B cell (primary cell): ENCODE data around the gene WDR47. TPM values are rescaled to one million over a fixed set of nuclear protein-coding genes. Genes with fewer than 3 reads are reported as not detected.

Source experiments
- ATAC-seq: fragments of 200-7000 bp; cut with Tn5 transposase; one replicate; pipeline ENCODE4 v1.10.0; 2021; ENCODE audit warnings: low read depth, mild to moderate bottlenecking, moderate number of reproducible peaks, moderate library complexity
- CTCF ChIA-PET: fragments of 350-600 bp; sonication (Branson Sonifier 250); formaldehyde crosslinking; loops from one replicate; lab custom pipeline; 2021; ENCODE audit warnings: antibody characterized with exemption, inconsistent platforms; lab: Charles Lee
- POLR2A ChIA-PET: fragments of 350-600 bp; sonication (Branson Sonifier 250); formaldehyde crosslinking; loops from one replicate; lab custom pipeline; 2021; ENCODE audit warnings: antibody characterized with exemption; lab: Charles Lee
- DNase-seq: peaks from one replicate; pipeline ENCODE4 v3.0.0; 2013
- H2AFZ ChIP-seq: 2 replicates; pipeline ENCODE4 v1.6.1; 2012; ENCODE audit warnings: mild to moderate bottlenecking, low read depth, low read length; ENCODE audit not compliant: insufficient read depth, poor library complexity, severe bottlenecking
- H3K27ac ChIP-seq, 2 donors: 1 replicate in 1 of 2; 2 replicates in 1 of 2; pipeline ENCODE4 v1.5.1; 2012 to 2013; ENCODE audit warnings: low read length in 2 of 2, mild to moderate bottlenecking in 2 of 2, moderate library complexity in 1 of 2
- H3K27me3 ChIP-seq, 4 experiments: fragments of 200-600 bp in 1 of 4; sonication (generic) in 1 of 4; replicated peaks in 1 of 4; 1 replicate in 2 of 4; 2 replicates in 2 of 4; pipeline versions ENCODE4 v1.6.1 to v1.7.0; 2013 to 2016; ENCODE audit warnings: low read length in 3 of 4, mild to moderate bottlenecking in 2 of 4, mixed read lengths in 1 of 4, moderate library complexity in 1 of 4; ENCODE audit not compliant: insufficient read depth in 4 of 4, control insufficient read depth in 3 of 4; ENCODE audit errors: control extremely low read depth in 1 of 4
- H3K36me3 ChIP-seq, 2 experiments: replicated peaks in 1 of 2; 1 replicate in 1 of 2; 2 replicates in 1 of 2; pipeline versions ENCODE4 v1.6.1 to v1.7.1; 2013; ENCODE audit warnings: low read length in 1 of 2; ENCODE audit not compliant: insufficient read depth in 2 of 2, control insufficient read depth in 1 of 2; ENCODE audit errors: control extremely low read depth in 1 of 2, extremely low read depth in 1 of 2
- H3K4me1 ChIP-seq, 2 donors: fragments of 200-600 bp in 1 of 2; sonication (generic) in 1 of 2; 1 replicate in 1 of 2; 2 replicates in 1 of 2; pipeline versions ENCODE4 v1.5.1 to v1.6.1; 2013 to 2017; ENCODE audit warnings: low read length in 2 of 2; ENCODE audit not compliant: control insufficient read depth in 2 of 2, insufficient read depth in 2 of 2
- H3K4me2 ChIP-seq: replicated peaks from 2 replicates; pipeline ENCODE3; 2012; ENCODE audit warnings: mild to moderate bottlenecking, low read depth, low read length; ENCODE audit not compliant: poor library complexity, severe bottlenecking
- H3K4me3 ChIP-seq, 5 experiments: fragments of 200-600 bp in 1 of 5; sonication (generic) in 1 of 5; 1 replicate in 3 of 5; 2 replicates in 2 of 5; pipeline versions ENCODE4 v1.5.1 to v1.7.0; 2011 to 2016; ENCODE audit warnings: low read length in 4 of 5, mild to moderate bottlenecking in 4 of 5, low read depth in 2 of 5, control low read depth in 1 of 5, moderate library complexity in 1 of 5; ENCODE audit not compliant: insufficient read depth in 1 of 5; ENCODE audit errors: control extremely low read depth in 1 of 5, extremely low read depth in 1 of 5
- H3K79me2 ChIP-seq: fragments of 200-600 bp; sonication (generic); one replicate; pipeline ENCODE4 v1.6.0; 2016; ENCODE audit warnings: low read length; ENCODE audit not compliant: control insufficient read depth, insufficient read depth
- H3K9ac ChIP-seq: fragments of 200-600 bp; sonication (generic); 2 replicates; pipeline ENCODE4 v1.6.1; 2017; ENCODE audit warnings: mild to moderate bottlenecking, low read length, moderate library complexity
- H3K9me3 ChIP-seq, 3 donors: one replicate each; pipeline versions ENCODE4 v1.6.1 to v1.7.1; 2013; ENCODE audit warnings: low read length in 2 of 3; ENCODE audit not compliant: control insufficient read depth in 2 of 3, insufficient read depth in 1 of 3; ENCODE audit errors: control extremely low read depth in 1 of 3
- H4K20me1 ChIP-seq: 2 replicates; pipeline ENCODE4 v1.6.0; 2012; ENCODE audit warnings: mild to moderate bottlenecking, low read length; ENCODE audit not compliant: insufficient read depth, control insufficient read depth, poor library complexity, severe bottlenecking
- H3K27ac Mint-ChIP-seq: one replicate; pipeline ENCODE4 v1.8.0; 2021; ENCODE audit warnings: mixed read lengths
- H3K27me3 Mint-ChIP-seq: one replicate; pipeline ENCODE4 v1.8.0; 2021; ENCODE audit warnings: mixed read lengths
- H3K4me1 Mint-ChIP-seq: one replicate; pipeline ENCODE4 v1.8.0; 2021; ENCODE audit warnings: mixed read lengths
- H3K4me3 Mint-ChIP-seq: one replicate; pipeline ENCODE4 v1.8.0; 2021; ENCODE audit warnings: mixed read lengths
- H3K9me3 Mint-ChIP-seq: one replicate; pipeline ENCODE4 v1.8.0; 2022; ENCODE audit warnings: mixed read lengths; ENCODE audit not compliant: insufficient read depth
- EZH2 ChIP-seq: IDR thresholded peaks from 2 replicates; pipeline ENCODE4 v1.6.1; 2012; ENCODE audit warnings: borderline replicate concordance, low read depth, mild to moderate bottlenecking, moderate library complexity, low read length; ENCODE audit not compliant: insufficient read depth, poor library complexity, severe bottlenecking
- WGBS: methylation state at CpG from one replicate; pipeline ENCODE4 v1.1.5; 2013; ENCODE audit warnings: missing lambda C conversion rate; ENCODE audit not compliant: insufficient coverage; 5-methylcytosine and 5-hydroxymethylcytosine counted together
- intact Hi-C: fragments of 100-400 bp; cut with micrococcal nuclease; formaldehyde crosslinking; loops from one replicate; pipeline ENCODE4 v1.10.0; 2022
- polyA plus RNA-seq: library from polyadenylated mRNA; depleted of rRNA; stranded (reverse); fragments of >200 nt; gene quantifications from 2 replicates; pipeline ENCODE4 v1.2.3, GENCODE V29; 2012
- total RNA-seq, 2 donors: library from RNA; stranded (reverse); fragments of 120-200 nt in 1 of 2; gene quantifications; 1 replicate in 1 of 2; 2 replicates in 1 of 2; pipeline versions ENCODE4 v1.2.3 to v1.2.4, GENCODE V29; 2013 to 2022
- TF ChIP-seq, protein P1 (sequence below): fragments of 200-600 bp; IDR thresholded peaks from one replicate; pipeline ENCODE4 v1.8.0; 2022; ENCODE audit warnings: antibody characterized with exemption, mild to moderate bottlenecking

The WDR47 gene
- total and polyA plus RNA-seq, 2 donors (not counting 1 experiment from before 2014, with no cell fraction given), result 4.4 to 21.6 TPM

DNA sequence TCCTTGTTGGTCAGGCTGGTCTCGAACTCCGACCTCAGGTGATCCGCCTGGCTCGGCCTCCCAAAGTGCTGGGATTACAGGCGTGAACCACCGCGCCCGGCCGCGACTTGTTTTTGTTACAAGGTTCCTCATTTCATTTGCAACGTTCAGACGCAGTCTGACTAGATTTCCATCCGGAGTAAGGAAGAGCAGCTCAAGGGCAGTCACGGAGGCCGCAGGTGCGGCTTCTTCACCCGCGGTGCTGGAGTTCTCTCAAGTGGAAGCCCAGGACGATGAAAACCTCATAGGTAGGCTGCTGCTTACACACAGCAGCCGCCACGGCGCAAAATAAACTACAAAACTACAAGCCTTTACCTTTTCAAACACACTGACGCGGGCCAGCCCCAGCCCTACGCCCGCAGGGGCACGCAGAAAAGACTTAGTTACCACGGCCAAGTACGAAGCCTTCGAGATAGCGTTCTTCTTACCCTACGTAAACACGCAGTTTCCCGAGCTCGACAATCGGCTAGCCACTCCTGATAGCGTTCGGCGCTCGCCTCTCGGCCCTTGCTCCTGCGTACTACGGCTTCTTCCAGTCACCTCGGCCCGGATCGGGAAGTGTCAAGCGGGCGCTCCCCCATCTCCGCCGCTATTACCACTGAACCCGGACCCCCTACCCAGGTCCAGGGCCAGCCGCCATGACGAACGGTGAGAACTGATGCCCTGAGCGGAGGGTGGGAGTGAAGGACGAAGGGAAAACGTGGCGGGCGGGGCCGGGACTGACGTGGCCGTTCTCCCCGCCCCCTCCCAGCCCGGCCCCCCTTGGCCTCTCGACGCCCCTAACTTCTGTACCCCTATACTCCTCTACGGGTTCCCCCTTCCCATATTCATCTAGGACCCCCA is 48.5 kb upstream of the WDR47 start, which contains the start of gene TMEM167B:
TMEM167B (plus strand) TSS at position 569 of the 882 bp plus-strand sequence; CDS start at position 678, 109 bp downstream.
- H3K79me2 ChIP-seq, result peaks cover 43% of the 10 kb centered on the region
- H3K4me1 Mint-ChIP-seq, result peaks cover 33% of the 10 kb centered on the region

More for the DNA sequence above, 48.5 kb upstream of the WDR47 start, which contains the start of gene TMEM167B:
- Mint-ChIP-seq H3K27ac (peak within 1 kb of the TSS; percentile 94), H3K9me3 (no peaks in the 10 kb centered on the region), H3K4me3 (peak within 1 kb of the TSS; percentile 92), H3K27me3 (no peaks in the 10 kb centered on the region)
- Histone ChIP-seq H3K4me2 (peak within 1 kb of the TSS; percentile 99), H4K20me1 (no peaks in the 10 kb centered on the region), H3K9me3 (peaks cover 0 to 17% (median 0%) of the 10 kb centered on the region in 3 donors), H3K9ac (peak within 1 kb of the TSS; percentile 99), H3K36me3 (peaks cover 0 to 16% of the 10 kb centered on the region in 2 experiments), H3K27ac (peak within 1 kb of the TSS; percentile 96 to 98), H2AFZ (peak within 1 kb of the TSS; percentile 91), H3K27me3 (no peaks in the 10 kb centered on the region), H3K4me3 (peak within 1 kb of the TSS; percentile 88 to 99 (median 93)), H3K4me1 (peaks cover 25 to 28% of the 10 kb centered on the region in 2 donors)
- intact Hi-C loops, result loop anchor here (1.0 to 10.0 kb wide), 8 partner anchors 10 to 536 kb away; partner anchors contain the start of genes CLCC1, GPSM2, SARS1 and STXBP3
- WGBS, result 4% methylated on average over 56 of the region's 67 CpGs
- TF ChIP-seq, protein P1, sequence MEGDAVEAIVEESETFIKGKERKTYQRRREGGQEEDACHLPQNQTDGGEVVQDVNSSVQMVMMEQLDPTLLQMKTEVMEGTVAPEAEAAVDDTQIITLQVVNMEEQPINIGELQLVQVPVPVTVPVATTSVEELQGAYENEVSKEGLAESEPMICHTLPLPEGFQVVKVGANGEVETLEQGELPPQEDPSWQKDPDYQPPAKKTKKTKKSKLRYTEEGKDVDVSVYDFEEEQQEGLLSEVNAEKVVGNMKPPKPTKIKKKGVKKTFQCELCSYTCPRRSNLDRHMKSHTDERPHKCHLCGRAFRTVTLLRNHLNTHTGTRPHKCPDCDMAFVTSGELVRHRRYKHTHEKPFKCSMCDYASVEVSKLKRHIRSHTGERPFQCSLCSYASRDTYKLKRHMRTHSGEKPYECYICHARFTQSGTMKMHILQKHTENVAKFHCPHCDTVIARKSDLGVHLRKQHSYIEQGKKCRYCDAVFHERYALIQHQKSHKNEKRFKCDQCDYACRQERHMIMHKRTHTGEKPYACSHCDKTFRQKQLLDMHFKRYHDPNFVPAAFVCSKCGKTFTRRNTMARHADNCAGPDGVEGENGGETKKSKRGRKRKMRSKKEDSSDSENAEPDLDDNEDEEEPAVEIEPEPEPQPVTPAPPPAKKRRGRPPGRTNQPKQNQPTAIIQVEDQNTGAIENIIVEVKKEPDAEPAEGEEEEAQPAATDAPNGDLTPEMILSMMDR, result no peak
- no peak for TF ChIP-seq EZH2
- ATAC-seq (peak; percentile 89), DNase-seq (peak; percentile 93)
- CTCF ChIA-PET, result interaction anchor here (1.0 to 3.1 kb wide), 4 partner anchors 9 to 48 kb away, joined by 3 to 25 read pairs (median 8); partner anchors contain the start of genes TAF13 and WDR47
- POLR2A ChIA-PET, result interaction anchor here (0.6 to 2.8 kb wide), 5 partner anchors 9 to 128 kb away, joined by 3 to 38 read pairs (median 10); partner anchors contain the start of genes CLCC1, ELAPOR1, TAF13 and WDR47
